Measurements from ENCODE around the gene SNRNP200. TPM values are rescaled to one million over a fixed set of nuclear protein-coding genes. Genes with fewer than 3 reads are reported as not detected.

SNRNP200 gene
- total RNA-seq: 57.4 TPM

GRCh38 chr2:96305091-96305978 lies at the start of gene SNRNP200:
SNRNP200 (minus strand) TSS chr2:96305546; CDS start chr2:96305437, 109 bp downstream.
- intact Hi-C loops (cut with DNase I): loop anchor here (1.0 to 2.0 kb wide), 4 partner anchors 29 to 204 kb away; partner anchors contain the start of genes CIAO1 and NCAPH
- peaks cover 4 to 13% of the 10 kb centered on the region in 2 donors for H3K4me1 ChIP-seq
- no peaks in the 10 kb centered on the region for H3K9me3 ChIP-seq
- H3K36me3 ChIP-seq: peaks cover 34 to 37% of the 10 kb centered on the region in 2 donors
- peak within 1 kb of the TSS; percentile 84 to 85 for H3K4me3 ChIP-seq
- no peak for TF ChIP-seq CTCF (IDR thresholded peaks at IDR 0.05)
- H3K27ac ChIP-seq: peak within 1 kb of the TSS; percentile 73 to 82
- no peaks in the 10 kb centered on the region for H3K27me3 ChIP-seq
- DNase-seq (ENCODE audit: low spot score in 2 of 2): peak; percentile 30 to 91

DNA sequence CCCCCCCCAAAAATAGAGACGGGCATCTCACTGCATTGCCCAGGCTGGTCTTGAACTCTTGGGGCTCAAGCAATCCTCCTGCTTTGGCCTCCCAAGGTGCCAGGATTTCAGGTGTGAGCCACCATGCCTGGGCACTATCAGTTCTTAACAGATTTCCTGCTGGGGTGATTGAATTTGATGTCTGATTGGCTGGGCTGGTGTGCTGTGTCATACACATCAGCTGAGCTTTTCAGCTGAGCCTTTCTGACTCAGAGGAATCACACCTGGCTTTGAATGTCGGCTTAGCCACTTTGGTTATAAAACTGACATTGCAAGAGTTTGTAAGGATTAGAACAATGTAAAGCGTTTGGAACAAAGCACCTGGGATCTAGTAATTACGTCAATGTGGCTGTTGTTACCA lies 49.1 kb upstream of the SNRNP200 start:
- Histone ChIP-seq H3K27ac (peak overlapping the region; percentile 78 to 84), H3K4me1 (peaks cover 0 to 19% of the 10 kb centered on the region in 2 donors), H3K27me3 (no peaks in the 10 kb centered on the region), H3K4me3 (no peak overlapping the region), H3K36me3 (no peaks in the 10 kb centered on the region), H3K9me3 (no peaks in the 10 kb centered on the region)
- no peak for DNase-seq (ENCODE audit: low spot score in 2 of 2)
- intact Hi-C loops (cut with DNase I): loop anchor here (2.0 to 5.0 kb wide), 2 partner anchors 50 to 173 kb away; partner anchors contain the start of gene SNRNP200
- TF ChIP-seq CTCF (IDR thresholded peaks at IDR 0.05): no peak

DNA sequence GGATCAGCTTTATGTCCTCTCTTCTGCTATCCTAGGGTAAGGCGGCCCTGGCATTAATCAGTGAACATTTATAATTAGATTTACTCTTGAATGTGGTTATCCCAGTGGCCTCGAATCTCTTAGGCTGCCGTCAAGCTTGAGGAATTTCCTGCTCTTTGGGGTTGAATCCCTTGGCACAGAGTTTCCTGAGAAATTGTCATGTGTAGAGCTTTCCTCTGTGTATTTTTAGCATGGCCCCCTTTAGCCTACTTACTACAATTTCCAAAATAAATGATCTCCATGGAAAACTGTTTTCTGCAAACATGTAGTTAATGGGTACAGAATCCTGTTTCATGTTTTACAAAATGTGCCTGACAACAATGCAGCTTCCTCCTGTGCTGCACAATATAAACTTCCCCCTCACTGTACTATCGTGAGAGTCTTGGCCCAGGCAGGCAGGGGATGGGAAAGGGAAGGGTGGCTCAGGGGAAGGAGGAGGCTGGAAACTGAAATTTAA lies 48.3 kb upstream of the SNRNP200 start:
- Histone ChIP-seq H3K4me3 (peak overlapping the region; percentile 4 to 37), H3K27me3 (no peaks in the 10 kb centered on the region), H3K4me1 (peaks cover 0 to 19% of the 10 kb centered on the region in 2 donors), H3K36me3 (no peaks in the 10 kb centered on the region), H3K9me3 (no peaks in the 10 kb centered on the region), H3K27ac (peak overlapping the region; percentile 78 to 84)
- DNase-seq (ENCODE audit: low spot score in 2 of 2): peak in 1 of 2 donors; percentile 73
- intact Hi-C loops (cut with DNase I): loop anchor here (2.0 to 5.0 kb wide), 3 partner anchors 19 to 174 kb away; partner anchors contain the start of genes NCAPH and SNRNP200
- TF ChIP-seq CTCF (IDR thresholded peaks at IDR 0.05): no peak

DNA sequence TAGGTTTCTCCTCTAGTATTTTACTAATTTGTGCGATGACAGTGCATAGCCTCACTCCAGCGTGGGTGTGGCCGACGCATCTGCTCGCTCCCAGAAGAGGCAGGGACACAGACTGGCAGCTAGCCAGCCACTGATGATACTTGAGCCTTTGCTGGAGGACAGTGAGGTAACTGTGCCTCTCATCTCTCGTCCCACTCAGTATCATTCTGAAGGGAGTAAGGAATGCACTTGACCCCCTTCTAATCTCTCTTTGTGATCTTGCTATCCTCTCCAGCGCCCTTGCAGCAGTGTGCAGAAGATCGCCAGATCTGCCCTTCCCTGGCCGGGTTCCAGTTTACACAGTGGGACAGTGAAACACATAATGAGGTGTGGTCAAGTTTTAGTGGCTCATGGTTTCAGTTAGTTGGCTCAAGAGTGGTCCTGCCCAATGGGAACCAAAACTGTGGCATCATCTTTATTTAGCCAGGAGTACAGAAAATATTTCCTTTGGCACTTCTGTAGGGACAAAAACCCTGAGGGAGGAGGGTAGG lies 47.8 kb upstream of the SNRNP200 start:
- no peak for TF ChIP-seq CTCF (IDR thresholded peaks at IDR 0.05)
- intact Hi-C loops (cut with DNase I): loop anchor here (2.0 to 5.0 kb wide), 2 partner anchors 18 to 174 kb away; partner anchors contain the start of gene NCAPH
- peak overlapping the region; percentile 4 to 37 for H3K4me3 ChIP-seq
- DNase-seq (ENCODE audit: low spot score in 2 of 2): peak in 1 of 2 donors; percentile 82
- no peaks in the 10 kb centered on the region for H3K27me3 ChIP-seq
- no peaks in the 10 kb centered on the region for H3K36me3 ChIP-seq
- no peaks in the 10 kb centered on the region for H3K9me3 ChIP-seq
- H3K4me1 ChIP-seq: peaks cover 0 to 19% of the 10 kb centered on the region in 2 donors
- H3K27ac ChIP-seq: peak overlapping the region; percentile 78 to 84

- Histone ChIP-seq H3K36me3 (no peaks in the 10 kb centered on the region), H3K27ac (no peak overlapping the region), H3K9me3 (no peaks in the 10 kb centered on the region), H3K4me3 (no peak overlapping the region), H3K4me1 (peaks cover 0 to under 1% of the 10 kb centered on the region in 2 donors), H3K27me3 (no peaks in the 10 kb centered on the region)
- TF ChIP-seq CTCF (IDR thresholded peaks at IDR 0.05): no peak
- intact Hi-C loops (cut with DNase I): no loop called here
- DNase-seq (ENCODE audit: low spot score in 2 of 2): no peak
Measured at GRCh38 chr2:96347395-96347794, 42.0 kb upstream of the SNRNP200 start.
